SK-N-SH (cell line): ENCODE results near the gene EPB41L5. TPM values are rescaled to one million over a fixed set of nuclear protein-coding genes. Genes with fewer than 3 reads are reported as not detected.

ENCODE experiments used
- CTCF ChIA-PET: fragments of 300-600, 350-600 bp; formaldehyde crosslinking; extraction: SDS; loops from one replicate; lab custom pipeline; 2021; lab: Yijun Ruan, JAX
- POLR2A ChIA-PET: fragments of 350-600 bp; sonication (Branson Sonifier 250); formaldehyde crosslinking; extraction: SDS; loops from one replicate; lab custom pipeline; 2020; ENCODE audit warnings: antibody characterized with exemption, inconsistent platforms; lab: Yijun Ruan, JAX
- DNase-seq: peaks from one replicate; pipeline ENCODE4 v3.0.0; 2012
- H2AFZ ChIP-seq: fragments of 200-600 bp; sonication (generic); 2 replicates; pipeline ENCODE4 v1.8.1; 2016; ENCODE audit warnings: antibody characterized with exemption, mild to moderate bottlenecking, low read depth
- H3F3A ChIP-seq: fragments of 200-600 bp; sonication (generic); replicated peaks from 2 replicates; pipeline ENCODE3; 2016; ENCODE audit warnings: antibody characterized with exemption, mild to moderate bottlenecking; ENCODE audit not compliant: insufficient read depth
- H3K27ac ChIP-seq, 2 experiments: fragments of 200-500 bp in 1 of 2; fragments of 200-600 bp in 1 of 2; sonication (Bioruptor generic) in 1 of 2; sonication (generic), shearing (Covaris generic) in 1 of 2; 2 replicates each; pipeline versions ENCODE4 v1.5.1 to v1.6.1; 2014 to 2016; ENCODE audit warnings: low read depth in 2 of 2, inconsistent platforms in 1 of 2, low read length in 1 of 2, mild to moderate bottlenecking in 1 of 2, mixed read lengths in 1 of 2
- H3K27me3 ChIP-seq: fragments of 200-600 bp; sonication (generic), shearing (Covaris generic); 2 replicates; pipeline ENCODE4 v1.6.1; 2016; ENCODE audit warnings: mixed run types; ENCODE audit not compliant: insufficient read depth
- H3K36me3 ChIP-seq, 2 experiments: fragments of 200-500 bp in 1 of 2; fragments of 200-600 bp in 1 of 2; sonication (Bioruptor generic) in 1 of 2; sonication (generic) in 1 of 2; replicated peaks in 1 of 2; 2 replicates each; pipeline versions ENCODE3 to v1.5.1; 2014 to 2016; ENCODE audit warnings: low read length in 1 of 2, mild to moderate bottlenecking in 1 of 2; ENCODE audit not compliant: insufficient read depth in 2 of 2, control insufficient read depth in 1 of 2
- H3K4me1 ChIP-seq, 2 experiments: fragments of 200-500 bp in 1 of 2; fragments of 200-600 bp in 1 of 2; sonication (Bioruptor generic) in 1 of 2; sonication (generic), shearing (Covaris generic) in 1 of 2; 2 replicates each; pipeline versions ENCODE4 v1.5.1 to v1.6.1; 2014 to 2016; ENCODE audit warnings: low read depth in 1 of 2, low read length in 1 of 2, mixed run types in 1 of 2; ENCODE audit not compliant: insufficient read depth in 2 of 2, control insufficient read depth in 1 of 2
- H3K4me2 ChIP-seq: fragments of 200-600 bp; sonication (generic), shearing (Covaris generic); 2 replicates; pipeline ENCODE4 v1.6.1; 2017; ENCODE audit warnings: mixed run types
- H3K4me3 ChIP-seq, 2 experiments: fragments of 200-500 bp in 1 of 2; fragments of 200-600 bp in 1 of 2; sonication (Bioruptor generic) in 1 of 2; sonication (generic), shearing (Covaris generic) in 1 of 2; 2 replicates each; pipeline versions ENCODE4 v1.5.1 to v1.8.1; 2014 to 2016; ENCODE audit warnings: low read depth in 2 of 2, inconsistent platforms in 1 of 2, low read length in 1 of 2, mild to moderate bottlenecking in 1 of 2, mixed read lengths in 1 of 2, moderate library complexity in 1 of 2
- H3K79me2 ChIP-seq: fragments of 200-600 bp; sonication (generic); 2 replicates; pipeline ENCODE4 v1.8.1; 2017; ENCODE audit warnings: mild to moderate bottlenecking; ENCODE audit not compliant: insufficient read depth
- H3K9ac ChIP-seq: fragments of 200-600 bp; sonication (generic); 2 replicates; pipeline ENCODE4 v1.6.1; 2017; ENCODE audit warnings: mixed run types
- H3K9me2 ChIP-seq: fragments of 200-600 bp; sonication (generic); 2 replicates; pipeline ENCODE4 v1.6.1; 2017; ENCODE audit warnings: mixed run types
- H3K9me3 ChIP-seq: fragments of 200-600 bp; sonication (generic); 2 replicates; pipeline ENCODE4 v1.6.1; 2017; ENCODE audit warnings: mixed run types, mild to moderate bottlenecking, moderate library complexity
- H4K20me1 ChIP-seq: fragments of 200-600 bp; sonication (generic); 2 replicates; pipeline ENCODE4 v1.6.1; 2017; ENCODE audit warnings: mild to moderate bottlenecking, mixed run types; ENCODE audit not compliant: insufficient read depth
- CHD2 ChIP-seq: fragments of 150-350 bp; IDR thresholded peaks from 2 replicates; pipeline ENCODE4 v1.6.1; 2018; ENCODE audit warnings: low read length; ENCODE audit not compliant: partially characterized antibody
- ELF1 ChIP-seq: IDR thresholded peaks from 2 replicates; pipeline ENCODE4 v1.4.0; 2012
- EP300 ChIP-seq, 2 experiments: IDR thresholded peaks; 2 replicates each; pipeline versions ENCODE4 v1.4.0 to v1.6.1; 2012; ENCODE audit warnings: borderline replicate concordance in 1 of 2, low read depth in 1 of 2, low read length in 1 of 2
- FOSL2 ChIP-seq: IDR thresholded peaks from 2 replicates; pipeline ENCODE4 v1.4.0; 2012; ENCODE audit warnings: low read depth, mild to moderate bottlenecking, moderate library complexity, borderline replicate concordance
- GABPA ChIP-seq: IDR thresholded peaks from 2 replicates; pipeline ENCODE4 v1.4.0; 2012; ENCODE audit warnings: low read depth, mild to moderate bottlenecking
- GATA2 ChIP-seq: sonication (generic); formaldehyde crosslinking; IDR thresholded peaks from 2 replicates; pipeline ENCODE4 v1.5.0; 2020; ENCODE audit warnings: mild to moderate bottlenecking, missing genetic modification reagents
- IRF3 ChIP-seq: fragments of 150-350 bp; IDR thresholded peaks from 2 replicates; pipeline ENCODE4 v1.6.1; 2016; ENCODE audit warnings: mild to moderate bottlenecking, low read depth, low read length
- JUND ChIP-seq: IDR thresholded peaks from 2 replicates; pipeline ENCODE4 v1.4.0; 2012
- MAX ChIP-seq: IDR thresholded peaks from 2 replicates; pipeline ENCODE4 v1.4.0; 2012; ENCODE audit warnings: low read depth
- NFIC ChIP-seq: IDR thresholded peaks from 2 replicates; pipeline ENCODE4 v1.4.0; 2012; ENCODE audit warnings: borderline replicate concordance
- NRF1 ChIP-seq: IDR thresholded peaks from 2 replicates; pipeline ENCODE4 v1.6.1; 2012; ENCODE audit warnings: low read depth, mild to moderate bottlenecking, low read length
- PBX3 ChIP-seq: IDR thresholded peaks from 2 replicates; pipeline ENCODE4; 2012
- POLR2AphosphoS5 ChIP-seq: IDR thresholded peaks from 2 replicates; pipeline ENCODE4 v1.6.1; 2012; ENCODE audit warnings: low read depth, low read length
- RAD21 ChIP-seq: IDR thresholded peaks from 2 replicates; pipeline ENCODE4 v1.6.1; 2012; ENCODE audit warnings: mild to moderate bottlenecking, low read length
- SIN3A ChIP-seq: IDR thresholded peaks from 2 replicates; pipeline ENCODE4 v1.6.1; 2012; ENCODE audit warnings: low read depth, mild to moderate bottlenecking, low read length, moderate library complexity, borderline replicate concordance
- TCF12 ChIP-seq: IDR thresholded peaks from 2 replicates; pipeline ENCODE4 v1.4.0; 2012
- TEAD4 ChIP-seq: IDR thresholded peaks from 2 replicates; pipeline ENCODE4 v1.4.0; 2012; ENCODE audit warnings: mild to moderate bottlenecking, borderline replicate concordance; ENCODE audit not compliant: insufficient read depth
- USF1 ChIP-seq: IDR thresholded peaks from 2 replicates; pipeline ENCODE4 v1.4.0; 2012; ENCODE audit warnings: low read depth, borderline replicate concordance
- YY1 ChIP-seq: IDR thresholded peaks from 2 replicates; pipeline ENCODE4 v1.4.0; 2012; ENCODE audit warnings: low read depth, mild to moderate bottlenecking
- WGBS: methylation state at CpG from one replicate; pipeline ENCODE4 v1.1.6; 2017; ENCODE audit warnings: low lambda C conversion rate; 5-methylcytosine and 5-hydroxymethylcytosine counted together
- polyA plus RNA-seq, 3 experiments: library from polyadenylated mRNA; depleted of rRNA; stranded (reverse); fragments of >200 nt; gene quantifications; 2 replicates each; pipeline ENCODE4 v1.2.3, GENCODE V29; 2012

EPB41L5 gene
- polyA plus RNA-seq, 1 of the 3 experiments (the other 2 are of a cell fraction): 5.3 TPM

GRCh38 chr2:120104772-120105171 is 91.9 kb downstream of the EPB41L5 start (continued):
- TF ChIP-seq ELF1 (no peak), NRF1 (no peak), GABPA (no peak)

GRCh38 chr2:120105360-120105759 is 92.5 kb downstream of the EPB41L5 start:
- Histone ChIP-seq H3K4me1 (peaks cover 30 to 34% of the 10 kb centered on the region in 2 experiments), H4K20me1 (peaks cover 4% of the 10 kb centered on the region; the same call in 1 of the 2 replicates), H3K36me3 (peaks cover 5 to 21% of the 10 kb centered on the region in 2 experiments), H3K9ac (no peak overlapping the region), H3K79me2 (no peaks in the 10 kb centered on the region), H3K9me3 (no peaks in the 10 kb centered on the region), H3F3A (peaks cover 41% of the 10 kb centered on the region), H2AFZ (no peak overlapping the region), H3K4me3 (no peak overlapping the region), H3K9me2 (no peaks in the 10 kb centered on the region), H3K27ac (peak overlapping the region in 1 of 2 experiments; percentile 65; a peak in 2 of 4 replicates), H3K27me3 (no peaks in the 10 kb centered on the region), H3K4me2 (no peak overlapping the region)
- 93% methylated on average over 2 of the region's 2 CpGs for WGBS
- TF ChIP-seq GATA2 (CRISPR knock-in tag) (no peak), IRF3 (no peak), FOSL2 (no peak), PBX3 (no peak), EP300 (IDR thresholded peaks at IDR 0.05; ENCODE audit: borderline replicate concordance in 1 of 2, low read depth in 1 of 2, low read length in 1 of 2) (no peak), NRF1 (no peak), USF1 (no peak)
- ChIA-PET CTCF (interaction anchor here (1.0 to 9.2 kb wide), 3 partner anchors 9 to 208 kb away, joined by 3 to 129 read pairs (median 3); no protein-coding TSS in a partner anchor), POLR2A (no interaction called here)
- no peak for DNase-seq

GRCh38 chr2:120108049-120108448 is 95.2 kb downstream of the EPB41L5 start:
- no peak overlapping the region for H3K4me3 ChIP-seq
- H3K79me2 ChIP-seq: no peaks in the 10 kb centered on the region
- no peak overlapping the region for H3K9ac ChIP-seq
- DNase-seq: peak; percentile 4
- POLR2A ChIA-PET: no interaction called here
- H3K36me3 ChIP-seq: peaks cover 5 to 15% of the 10 kb centered on the region in 2 experiments
- peaks cover 4% of the 10 kb centered on the region; the same call in 1 of the 2 replicates for H4K20me1 ChIP-seq
- TF ChIP-seq NFIC (peak; percentile 95), CHD2 (no peak), NRF1 (no peak), EP300 (IDR thresholded peaks at IDR 0.05; ENCODE audit: borderline replicate concordance in 1 of 2, low read depth in 1 of 2, low read length in 1 of 2) (peak in 1 of 2 experiments; percentile 47; a peak in 2 of 4 replicates), POLR2AphosphoS5 (peak; percentile 29; the same call in 1 of the 2 replicates), PBX3 (peak; percentile 83), SIN3A (no peak), TEAD4 (0 out of 2 replicates have a peak, but pooled peaks have one; percentile 16), MAX (no peak), FOSL2 (peak; percentile 33; the same call in 1 of the 2 replicates), TCF12 (peak; percentile 68), RAD21 (no peak), ELF1 (no peak), JUND (peak; percentile 28; the same call in 1 of the 2 replicates), YY1 (no peak)
- TF ChIP-seq, all 33 proteins: peak for 8
- peak overlapping the region; percentile 17; the same call in 1 of the 2 replicates for H3K4me2 ChIP-seq
- peaks cover 41% of the 10 kb centered on the region for H3F3A ChIP-seq
- no peak overlapping the region for H2AFZ ChIP-seq
- no peaks in the 10 kb centered on the region for H3K9me2 ChIP-seq
- peak overlapping the region; percentile 26 to 72; a peak in 3 of 4 replicates for H3K27ac ChIP-seq
- no peaks in the 10 kb centered on the region for H3K9me3 ChIP-seq
- CTCF ChIA-PET: interaction anchor here (0.7 to 9.2 kb wide), 9 partner anchors 12 to 466 kb away, joined by 3 to 129 read pairs (median 6); no protein-coding TSS in a partner anchor
- H3K27me3 ChIP-seq: no peaks in the 10 kb centered on the region
- peaks cover 17 to 30% of the 10 kb centered on the region in 2 experiments for H3K4me1 ChIP-seq
